Activated T-cell treated with anti-CD3 and anti-CD28 coated beads, Interleukin-2, amount 50 U/mL, for 1 hour (primary cell): ENCODE measurements around the gene PBX1.
"Not testable (repeated sequence)": the region's sequence is repeated elsewhere in the genome, so short reads cannot be mapped to it uniquely, and the experiment has no call there.

ENCODE experiments used
- DNase-seq: peaks from one replicate; pipeline ENCODE4 v3.0.0-alpha.2; 2020

Gene PBX1

DNA sequence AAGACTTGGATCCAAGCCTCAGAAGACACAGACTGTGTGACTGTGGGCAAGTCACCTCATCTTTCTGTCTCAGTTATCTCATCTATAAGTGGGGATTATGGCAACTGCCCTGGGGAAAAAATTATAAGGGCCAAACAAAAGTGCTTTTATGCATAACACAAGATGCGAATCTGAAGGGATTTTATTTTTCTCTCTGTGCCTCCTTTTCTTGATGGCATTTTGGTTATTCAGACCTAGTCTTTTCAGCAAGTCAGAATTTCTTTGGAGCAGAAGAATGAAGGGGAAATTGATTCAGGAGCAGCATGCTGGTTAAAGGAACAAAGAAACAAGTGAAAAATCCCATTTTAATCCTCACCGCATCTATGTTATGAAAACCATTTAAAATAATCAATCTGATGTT, 86.9 kb downstream of the PBX1 start:
- DNase-seq: no peak

DNA sequence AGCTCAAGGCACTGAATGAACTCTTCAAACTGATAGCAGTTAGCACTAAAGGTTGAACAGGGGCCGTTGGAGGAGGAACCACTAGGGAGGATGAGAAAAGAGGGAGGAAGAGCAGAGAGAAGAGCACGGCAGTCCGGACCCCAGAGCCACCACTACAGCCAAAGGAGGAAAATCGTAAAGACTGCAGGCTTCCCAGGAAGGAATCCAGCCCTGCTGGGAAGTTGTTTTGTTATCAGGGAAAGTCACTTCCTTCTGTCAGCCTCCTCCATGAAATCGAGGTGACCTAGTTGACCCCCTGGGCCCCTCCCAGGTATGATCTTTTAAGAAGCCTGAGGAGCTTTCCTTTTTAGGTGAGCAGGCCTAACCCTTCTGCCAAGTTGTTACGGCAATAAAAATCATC, 88.2 kb downstream of the PBX1 start:
- DNase-seq: no peak

DNA sequence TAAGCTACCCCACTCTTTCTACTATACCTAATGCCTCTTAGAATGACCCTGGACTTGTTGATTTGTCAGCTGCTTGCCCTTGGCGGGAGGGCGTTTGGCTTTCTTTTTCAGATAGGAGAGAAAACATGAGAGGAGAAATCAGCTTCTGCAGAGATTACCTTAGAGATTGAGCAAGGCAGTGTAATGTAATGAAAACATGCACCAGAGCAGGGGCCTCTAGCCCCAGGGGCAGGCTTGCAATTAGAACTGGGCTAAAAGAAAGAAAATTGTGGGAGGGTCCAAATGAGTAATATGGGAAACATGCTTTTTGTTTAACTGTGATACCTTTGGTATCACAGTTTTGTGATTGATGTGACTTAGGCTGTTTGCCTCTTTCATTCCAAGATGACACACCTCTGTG, 89.7 kb downstream of the PBX1 start:
- no peak for DNase-seq

DNA sequence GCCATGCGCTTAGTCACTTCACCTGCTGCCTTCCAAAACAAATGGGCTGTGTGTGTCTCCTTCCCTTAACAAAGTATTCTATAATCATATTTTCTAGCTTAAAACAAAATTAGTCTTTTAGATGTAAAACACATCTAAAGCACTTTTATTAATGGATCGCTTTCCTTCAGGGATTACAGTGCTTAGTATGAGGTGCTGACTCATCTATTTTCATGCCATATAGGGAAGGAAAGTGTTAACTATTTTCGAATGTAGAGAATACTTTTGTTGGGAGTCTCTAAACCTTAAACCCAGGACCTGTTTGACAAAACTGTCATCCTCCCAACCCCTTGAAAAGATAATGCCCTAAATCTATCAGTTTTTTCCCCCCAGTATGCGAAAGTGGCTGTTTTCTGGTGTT, 90.2 kb downstream of the PBX1 start:
- no peak for DNase-seq

DNA sequence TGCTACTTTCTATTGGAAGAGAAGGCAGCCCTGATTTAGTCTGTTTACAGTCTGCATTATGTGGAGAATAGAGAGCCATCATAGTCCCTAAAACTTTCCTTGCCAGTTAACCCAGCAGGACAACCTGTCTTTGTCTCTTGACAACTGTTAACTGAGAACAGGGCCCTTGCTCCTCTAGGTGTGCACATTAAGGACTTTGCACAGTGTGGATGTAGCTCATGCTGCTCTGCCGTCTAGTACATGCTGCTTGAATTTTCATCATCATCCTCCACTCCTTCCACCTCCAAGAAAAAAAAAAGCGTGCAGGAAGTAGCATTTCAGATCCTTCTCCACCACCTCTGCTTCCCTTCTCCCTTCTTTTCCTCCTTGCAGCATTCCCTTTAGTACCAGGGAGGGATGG, 91.5 kb downstream of the PBX1 start:
- no peak for DNase-seq

DNA sequence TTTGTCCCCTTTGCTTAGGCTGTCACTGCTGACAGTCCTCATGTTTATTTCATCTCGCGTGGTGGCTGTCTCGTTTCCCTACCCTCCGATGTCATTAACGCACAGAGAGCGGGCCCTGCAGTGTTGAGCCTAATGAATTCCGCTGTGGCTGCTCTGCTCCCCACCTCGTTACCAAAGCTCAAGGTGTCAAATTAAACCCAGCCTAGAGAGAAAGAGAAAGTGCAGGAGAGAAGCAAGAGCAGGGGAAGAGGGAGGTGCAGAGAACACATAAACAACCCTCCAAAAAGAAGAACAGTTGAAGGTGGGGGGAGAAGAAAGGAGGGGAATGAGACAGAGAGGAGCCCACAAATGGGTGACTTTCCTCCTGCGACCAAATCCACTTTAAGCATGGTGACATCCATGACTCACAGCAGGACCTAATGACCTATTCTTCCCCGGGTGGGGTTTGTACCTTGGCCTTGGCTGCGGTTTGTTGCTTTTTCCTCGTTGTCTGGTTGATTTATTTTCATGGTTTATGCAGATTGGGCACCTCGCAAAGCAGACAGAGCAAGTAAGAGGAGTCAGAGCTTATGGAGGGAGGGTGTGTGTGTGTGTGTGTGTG, 92.5 kb downstream of the PBX1 start:
- no peak for DNase-seq

DNA sequence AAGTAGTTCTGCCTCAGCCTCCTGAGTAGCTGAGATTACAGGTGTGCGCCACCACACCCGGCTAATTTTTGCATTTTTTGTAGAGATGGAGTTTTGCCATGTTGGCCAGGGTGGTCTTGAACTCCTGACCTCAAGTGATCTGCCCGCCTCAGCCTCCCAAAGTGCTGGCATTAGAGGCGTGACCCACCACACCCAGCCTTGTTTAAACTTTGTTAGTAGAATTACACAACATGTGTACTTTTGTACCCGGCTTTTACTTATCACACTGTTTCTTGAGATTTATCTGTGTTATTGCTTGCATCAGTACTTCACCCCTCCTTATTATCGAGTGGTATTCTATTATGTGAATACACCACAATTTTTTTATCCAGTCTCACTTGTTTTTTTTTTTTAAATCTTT, 94.0 kb downstream of the PBX1 start:
- not testable (repeated sequence) for DNase-seq

DNA sequence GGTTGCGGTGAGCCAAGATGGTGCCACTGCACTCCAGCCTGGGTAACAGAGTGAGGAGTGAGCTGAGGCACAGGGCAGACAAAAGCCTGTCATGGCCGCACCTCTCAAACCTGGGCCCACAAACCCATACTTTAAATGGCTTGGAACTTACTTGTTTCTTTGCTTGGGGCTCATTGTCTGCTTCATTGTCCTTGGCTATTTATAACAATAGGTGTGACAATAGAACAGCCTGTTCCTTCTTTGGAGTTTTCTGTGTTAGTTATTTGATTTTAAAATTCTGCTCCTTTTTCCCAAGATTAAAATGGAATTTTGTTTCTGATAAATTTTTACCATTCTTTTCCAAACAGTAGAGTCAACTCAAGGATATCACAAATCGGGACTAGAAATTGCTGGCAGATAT, 94.7 kb downstream of the PBX1 start:
- DNase-seq: no peak

DNA sequence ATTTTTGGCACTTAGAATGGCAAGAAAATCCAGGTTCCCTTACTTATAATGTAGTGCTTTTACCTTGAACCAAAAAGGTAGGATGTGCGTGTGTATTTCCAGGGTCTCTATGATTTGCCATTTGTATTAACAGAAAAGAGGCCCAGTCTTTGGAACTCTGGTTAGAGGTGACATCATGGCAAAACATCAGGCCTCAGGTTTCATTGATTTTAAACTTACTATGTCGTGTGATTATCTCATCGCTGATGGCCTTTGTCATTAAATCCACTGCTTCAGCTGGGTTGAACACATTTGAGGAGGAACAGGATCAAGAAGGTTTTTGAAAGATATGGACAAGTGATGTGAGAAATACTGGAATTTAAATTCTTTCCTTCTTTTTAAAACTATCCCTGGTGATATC, 95.2 kb downstream of the PBX1 start:
- DNase-seq: no peak

DNA sequence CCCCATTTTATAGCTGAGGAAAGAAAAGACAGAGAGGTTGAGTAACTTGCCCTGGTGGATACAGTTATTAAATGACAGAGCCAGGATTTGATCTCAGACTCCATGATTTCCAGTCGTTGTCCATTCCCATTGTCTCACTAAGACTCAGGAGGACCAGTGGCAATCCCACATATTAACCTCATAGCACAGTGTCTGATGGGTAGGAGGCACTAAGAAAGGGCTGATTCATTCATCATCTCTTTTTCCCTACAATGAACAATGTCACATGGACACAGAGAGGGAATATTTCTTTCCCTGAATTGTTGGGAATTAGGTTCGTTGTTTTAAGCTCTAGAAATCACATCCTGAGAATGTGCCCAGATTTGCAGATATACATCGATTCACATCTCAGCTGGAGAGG, 99.9 kb downstream of the PBX1 start:
- DNase-seq: no peak

DNA sequence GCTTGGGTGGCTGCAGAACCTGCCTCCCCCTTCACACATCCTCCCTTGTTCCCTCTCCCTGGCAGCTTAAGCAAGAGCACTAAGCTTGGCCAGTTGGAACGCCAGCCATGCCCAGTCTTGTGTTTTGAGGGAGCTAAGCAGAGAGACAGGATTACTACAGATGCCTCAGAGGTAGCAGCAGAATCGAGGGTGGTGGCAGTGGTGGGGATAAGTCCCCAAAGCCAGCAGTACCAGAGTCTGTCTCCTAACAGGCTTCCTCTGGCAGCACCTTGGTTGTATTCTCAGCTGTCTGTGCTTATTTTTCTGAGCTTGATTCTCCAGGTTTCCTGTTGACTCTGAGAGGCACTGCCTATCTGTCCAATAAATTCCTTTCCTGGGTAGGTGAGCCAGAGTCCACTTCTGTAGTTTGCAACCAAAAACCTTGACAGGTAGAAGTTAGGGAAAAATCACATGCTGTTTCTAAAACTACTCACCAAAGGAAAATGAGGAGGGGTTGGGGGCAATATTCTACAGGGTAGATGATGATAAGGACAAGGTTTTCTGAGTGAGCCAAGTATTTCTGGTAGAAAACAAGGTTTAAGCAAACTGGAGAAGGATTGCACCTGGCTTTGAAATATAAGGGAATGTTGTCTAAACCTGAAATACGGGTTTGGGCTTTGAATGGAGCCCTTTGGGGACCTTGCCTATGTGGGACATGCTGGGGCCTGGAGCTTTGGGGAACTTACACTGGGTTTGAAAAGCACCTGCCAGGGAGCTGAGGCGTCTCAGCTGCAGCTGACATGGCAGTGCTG, 100.8 kb downstream of the PBX1 start:
- DNase-seq: no peak

DNA sequence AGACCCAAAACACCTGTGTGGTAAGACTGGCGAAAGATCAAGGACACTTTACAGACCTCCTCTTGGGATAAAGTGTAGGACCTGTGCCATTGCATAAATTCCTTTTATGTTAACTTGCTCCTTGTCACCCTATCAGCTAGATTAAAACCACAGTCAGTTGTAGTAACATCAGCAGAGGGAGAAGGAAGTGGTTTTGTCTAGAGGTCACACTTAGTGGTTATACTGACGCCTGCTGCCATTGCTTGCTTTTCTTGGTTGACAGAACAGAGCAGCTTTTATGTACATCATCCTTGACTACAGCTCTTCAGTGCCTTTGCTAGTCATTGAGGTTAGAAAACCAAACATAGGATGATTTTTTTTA, 101.4 kb downstream of the PBX1 start:
- DNase-seq: no peak

DNA sequence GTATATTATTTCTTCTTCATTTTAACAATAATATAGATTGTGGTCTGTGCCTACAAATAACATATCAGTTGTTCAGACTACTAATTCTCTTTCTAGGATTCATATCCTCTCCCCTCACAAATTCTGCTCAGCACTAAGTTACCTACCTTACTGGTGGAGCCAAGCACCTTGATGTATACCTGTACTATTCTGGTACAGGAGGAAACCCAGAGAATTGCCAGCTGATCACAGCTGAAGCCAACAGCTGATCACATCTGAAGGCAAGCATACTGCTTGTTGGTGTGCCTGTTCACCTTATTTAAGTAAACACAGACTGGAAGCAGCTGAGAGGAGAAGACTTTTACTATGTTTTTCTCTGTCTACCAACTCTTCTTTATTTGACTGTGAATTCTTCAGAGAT, 101.8 kb downstream of the PBX1 start:
- DNase-seq: no peak

DNA sequence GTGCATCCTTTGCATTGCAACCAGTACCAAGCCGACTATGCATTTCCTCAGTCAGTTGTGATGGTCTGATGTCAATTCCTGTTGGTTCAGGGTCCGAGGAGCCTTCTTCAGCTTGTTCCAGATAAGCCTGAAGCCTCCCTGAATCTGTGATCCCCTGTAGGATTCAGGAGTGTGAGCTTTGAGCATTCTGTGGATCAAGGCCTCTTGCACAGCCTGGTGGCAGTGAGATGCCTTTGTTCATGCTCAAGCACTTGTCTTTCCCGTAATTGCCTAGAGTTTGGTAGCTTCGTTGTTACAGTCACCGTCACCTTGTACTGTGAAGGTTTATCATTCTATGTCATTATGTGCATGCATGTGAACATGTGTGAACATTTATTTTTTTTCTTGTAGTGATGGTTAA, 103.5 kb downstream of the PBX1 start:
- no peak for DNase-seq

DNA sequence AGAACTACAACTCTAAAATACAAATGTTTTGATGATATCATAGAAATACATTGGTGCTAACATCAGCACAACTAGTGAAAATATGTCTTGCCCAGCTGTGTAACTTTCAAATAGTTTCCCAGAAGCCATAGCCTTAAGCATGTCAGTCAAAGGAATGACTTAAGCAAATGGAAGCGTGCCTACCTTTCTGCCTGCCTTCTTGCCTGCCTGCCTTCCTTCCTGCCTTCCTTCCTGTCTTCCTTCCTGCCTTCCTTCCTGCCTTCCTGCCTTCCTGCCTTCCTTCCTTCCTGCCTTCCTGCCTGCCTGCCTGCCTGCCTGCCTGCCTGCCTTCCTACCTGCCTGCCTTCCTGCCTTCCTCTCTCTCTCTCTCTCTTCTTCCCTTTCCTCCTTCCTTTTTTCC, 104.0 kb downstream of the PBX1 start:
- no peak for DNase-seq

DNA sequence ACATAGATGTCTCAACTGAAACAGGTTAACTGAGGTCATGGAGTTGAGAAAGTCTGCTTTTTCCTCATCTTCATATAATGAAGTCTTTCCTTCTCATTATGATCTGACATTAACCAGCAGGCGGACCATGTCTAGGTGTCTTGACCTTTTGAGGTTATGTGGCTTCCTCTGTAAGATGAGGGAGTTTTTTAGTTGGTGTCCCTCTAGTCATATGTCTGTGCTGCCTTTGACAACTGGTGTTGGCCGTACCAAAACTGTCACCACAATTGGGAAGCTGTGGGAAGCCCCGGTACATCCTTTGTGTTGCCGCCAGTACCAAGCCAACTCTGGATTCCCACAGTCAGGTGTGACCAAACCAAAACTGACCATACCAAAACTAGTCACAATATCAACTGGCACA, 105.1 kb downstream of the PBX1 start:
- DNase-seq: no peak

DNA sequence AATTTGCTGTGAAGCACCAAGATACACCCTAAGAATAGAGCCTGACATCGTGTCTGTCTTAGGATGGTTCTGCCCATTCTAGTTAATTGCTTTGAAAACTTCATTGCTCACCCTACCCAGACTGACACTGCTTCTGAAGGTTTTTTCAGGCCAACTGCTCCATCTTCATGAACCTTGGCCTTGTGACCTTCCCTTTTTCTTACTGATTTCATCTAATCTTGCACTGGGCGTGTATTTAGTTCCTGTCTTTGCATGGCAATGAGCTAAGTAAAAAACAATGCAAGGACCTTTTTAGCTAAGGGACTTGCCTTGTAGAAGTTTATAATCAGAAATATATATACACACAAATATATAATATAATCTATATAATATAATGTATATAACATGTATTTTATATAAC, 108.0 kb downstream of the PBX1 start:
- DNase-seq: no peak

DNA sequence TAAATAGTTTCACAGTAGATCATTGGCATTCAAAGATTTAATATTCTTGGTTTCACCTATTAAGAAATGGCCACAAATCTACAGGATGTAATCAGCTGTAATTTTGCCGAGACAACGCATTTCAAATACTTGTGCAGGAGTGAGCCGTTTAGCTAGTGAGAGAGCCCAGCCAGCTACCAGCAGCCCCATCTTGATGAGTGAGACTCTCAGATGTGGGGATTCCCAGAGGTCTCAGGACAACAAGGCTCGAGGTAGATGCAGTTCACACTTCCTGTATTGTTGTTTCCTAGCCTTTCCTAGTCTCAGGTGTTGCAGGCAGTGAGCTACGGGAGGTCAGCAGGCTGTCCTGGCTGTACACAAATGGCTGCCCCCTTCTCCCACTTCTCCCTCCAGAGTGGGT, 108.6 kb downstream of the PBX1 start:
- DNase-seq: no peak

DNA sequence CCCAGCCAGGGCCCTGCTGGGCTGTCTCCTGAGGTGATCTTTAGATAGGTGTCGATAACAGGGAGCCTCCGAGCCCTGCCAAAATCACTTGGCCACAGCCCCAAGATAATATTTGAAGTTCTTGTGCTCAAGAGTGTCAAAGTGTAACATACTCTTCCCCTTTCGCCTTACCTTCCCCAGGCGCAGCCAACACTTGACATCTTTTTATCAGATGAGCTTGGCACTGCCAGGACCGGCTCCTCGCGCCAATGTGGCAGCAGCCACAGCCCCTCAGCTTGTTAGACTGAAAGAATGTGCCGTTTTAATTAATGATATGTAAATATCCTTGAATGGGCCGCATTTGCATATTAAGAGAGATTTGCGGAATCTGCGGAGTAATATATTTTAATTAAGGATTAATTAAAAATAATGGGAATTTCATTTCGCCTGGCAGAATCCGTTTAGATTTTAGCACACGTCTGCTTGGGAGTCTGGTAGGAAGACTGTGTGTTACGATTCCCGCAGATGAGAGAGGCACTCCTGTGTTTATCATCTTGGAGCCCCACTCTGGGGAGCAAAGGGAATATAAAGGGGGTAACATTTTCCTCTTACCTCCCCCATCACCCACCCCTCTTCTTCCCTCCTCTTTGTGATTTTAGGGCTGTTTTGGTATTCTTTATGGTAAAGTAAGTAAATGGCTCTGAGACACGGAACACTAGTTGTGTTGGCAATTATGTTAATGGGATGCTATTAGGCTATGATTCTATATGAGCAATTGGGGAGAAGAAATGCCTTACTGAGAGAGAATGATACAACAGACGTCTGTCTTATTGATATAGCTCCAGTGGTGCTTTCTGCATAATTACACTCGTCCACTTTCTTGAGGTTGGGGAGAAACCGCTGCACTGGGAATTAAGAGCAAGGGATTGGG, 109.8 kb downstream of the PBX1 start:
- no peak for DNase-seq

DNA sequence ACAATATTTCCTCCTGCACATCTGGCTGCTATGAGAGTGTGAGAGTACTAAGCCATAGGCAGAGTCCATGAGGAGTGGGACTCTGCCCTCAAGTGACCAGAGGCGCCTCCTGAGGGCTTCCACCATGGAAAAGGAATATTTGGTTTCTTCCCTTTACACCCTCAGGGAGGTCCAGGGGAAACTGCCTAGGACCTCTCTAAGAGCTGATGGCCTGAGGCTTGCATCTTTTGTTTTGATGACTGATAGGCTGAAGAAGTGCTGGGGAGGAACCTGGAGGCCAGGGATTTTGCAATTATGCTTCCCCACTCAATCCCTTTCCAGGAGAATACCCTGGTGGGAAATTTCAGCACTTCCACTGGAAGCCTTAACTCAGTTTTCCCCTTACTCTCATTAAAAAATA, 111.0 kb downstream of the PBX1 start:
- DNase-seq: no peak

DNA sequence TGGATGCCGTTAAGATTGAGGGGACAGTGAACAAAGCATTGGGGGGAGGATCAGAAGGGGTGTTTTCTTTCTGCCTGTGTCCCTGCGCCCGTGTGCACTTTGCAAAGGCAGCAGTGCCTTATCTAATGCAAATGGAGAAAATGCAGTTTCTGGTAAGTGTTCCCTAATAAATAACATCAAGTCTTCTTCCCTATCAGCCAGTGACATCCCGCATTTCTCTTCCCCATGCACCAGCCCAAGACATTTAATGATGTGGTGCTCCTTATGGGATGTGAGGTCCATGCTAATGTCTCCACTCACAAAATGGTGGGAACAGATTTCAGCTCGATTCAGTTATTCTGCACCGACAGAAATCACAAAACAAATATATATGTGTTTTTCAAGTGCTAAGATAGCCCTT, 111.8 kb downstream of the PBX1 start:
- no peak for DNase-seq

DNA sequence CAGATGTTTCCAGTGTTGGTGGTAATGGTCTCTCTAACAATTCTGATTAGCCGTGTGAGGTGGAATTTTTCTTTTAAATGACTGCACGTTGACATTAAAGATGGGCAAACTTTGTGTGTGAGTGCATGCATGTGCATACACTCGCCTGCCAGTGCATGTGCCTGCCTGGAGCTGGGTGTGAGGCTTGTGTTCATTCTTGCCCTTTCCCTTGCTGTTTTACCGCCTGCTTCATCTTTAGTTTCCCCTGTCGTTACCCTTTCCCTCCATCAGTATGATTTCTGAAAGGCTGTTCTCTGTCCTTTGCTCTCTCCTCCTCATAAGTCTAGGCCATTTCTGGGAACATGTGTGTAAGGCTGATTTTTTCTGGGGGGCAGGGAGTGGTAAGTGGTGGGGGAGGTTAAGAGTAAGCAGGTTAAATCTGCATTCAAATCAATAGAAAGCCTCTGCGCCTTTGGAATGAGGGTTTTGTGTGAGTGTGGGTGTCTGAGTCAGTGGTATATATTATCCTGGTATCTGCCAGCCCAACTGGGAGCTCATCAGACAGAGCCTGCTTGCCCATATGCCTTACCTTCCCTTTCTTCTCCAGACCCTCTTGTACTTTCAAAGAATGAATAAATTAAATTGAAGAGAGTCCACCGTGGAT, 112.5 kb downstream of the PBX1 start:
- DNase-seq: no peak

DNA sequence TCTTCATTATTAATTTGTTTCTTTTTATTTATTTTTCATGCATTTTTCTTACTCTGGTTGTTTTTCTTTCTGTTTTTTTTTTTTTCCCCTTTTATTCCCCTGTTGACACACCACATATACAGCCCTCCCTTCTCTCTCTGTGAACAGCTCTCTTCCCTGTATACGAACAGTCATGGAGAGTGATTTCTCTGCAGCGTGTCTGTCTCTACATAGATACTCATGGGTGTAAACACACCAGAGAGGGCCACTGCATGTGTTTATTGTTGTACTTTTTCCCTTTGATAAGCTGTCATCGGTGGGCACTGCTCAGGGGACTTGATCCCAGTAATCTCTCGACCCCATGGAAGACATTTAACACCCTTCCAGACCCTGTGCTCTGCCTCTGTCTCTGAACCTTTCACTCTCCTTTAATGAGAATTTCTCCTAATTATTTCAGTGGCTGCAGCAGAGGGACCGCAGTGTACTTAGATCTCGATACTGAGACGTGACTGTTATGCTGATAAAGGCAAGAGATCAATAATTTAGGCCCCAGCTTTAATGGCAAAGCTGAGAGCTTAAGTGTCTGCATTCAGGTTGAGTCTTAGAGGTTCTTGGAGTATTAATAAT, 113.1 kb downstream of the PBX1 start:
- DNase-seq: no peak
